ENCODE measurements around the gene CDX1.

The CDX1 gene

GRCh38 chr5:150179019-150179620 is 12.5 kb downstream of the CDX1 start:
- H3K4me3 ChIP-seq (ENCODE audit: low read depth, low read length): no peak overlapping the region
- in situ Hi-C loops (cut with HindIII; ENCODE audit: low sequenced_read_pairs): no loop called here

DNA sequence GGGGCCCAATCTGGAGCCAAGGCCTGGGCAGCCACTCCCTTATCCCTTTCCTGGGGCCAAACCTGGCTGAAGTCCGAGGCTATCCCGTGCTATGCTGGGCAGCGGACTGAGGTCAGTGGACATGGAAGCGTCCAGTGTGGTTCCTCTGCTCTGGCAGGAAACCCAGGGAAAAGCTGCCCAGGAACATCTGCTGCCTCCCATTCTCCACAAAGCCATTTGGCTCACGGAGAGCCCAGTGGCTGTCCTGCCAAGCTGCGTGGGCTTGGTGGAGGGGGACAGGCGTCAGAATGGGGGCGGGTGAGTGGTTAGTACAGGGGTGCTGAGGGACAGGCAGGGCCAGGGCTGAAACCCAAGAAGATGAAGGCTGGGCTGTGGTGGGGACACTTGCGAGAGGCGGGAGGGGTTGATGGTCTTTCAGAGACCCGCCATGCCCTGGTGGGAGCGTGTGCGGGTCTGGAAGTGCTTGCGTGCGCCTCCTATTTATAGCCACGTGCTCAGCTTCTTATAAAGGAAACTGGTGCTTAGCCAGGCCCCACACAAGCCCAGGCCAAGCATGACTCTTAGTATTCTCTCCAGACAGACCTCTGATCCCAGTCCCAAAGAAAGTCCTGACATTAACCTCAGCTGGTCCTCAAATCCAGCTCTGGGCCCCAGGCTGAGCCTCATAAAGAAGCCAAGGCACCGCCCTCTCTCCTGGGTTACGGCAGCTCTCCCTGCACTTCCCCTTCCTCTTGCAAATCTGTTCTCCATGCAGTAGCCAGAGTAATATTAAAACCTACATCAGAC is 13.9 kb downstream of the CDX1 start:
- no peak for DNase-seq (ENCODE audit: low read depth, low spot score)
- TF ChIP-seq, protein P1, sequence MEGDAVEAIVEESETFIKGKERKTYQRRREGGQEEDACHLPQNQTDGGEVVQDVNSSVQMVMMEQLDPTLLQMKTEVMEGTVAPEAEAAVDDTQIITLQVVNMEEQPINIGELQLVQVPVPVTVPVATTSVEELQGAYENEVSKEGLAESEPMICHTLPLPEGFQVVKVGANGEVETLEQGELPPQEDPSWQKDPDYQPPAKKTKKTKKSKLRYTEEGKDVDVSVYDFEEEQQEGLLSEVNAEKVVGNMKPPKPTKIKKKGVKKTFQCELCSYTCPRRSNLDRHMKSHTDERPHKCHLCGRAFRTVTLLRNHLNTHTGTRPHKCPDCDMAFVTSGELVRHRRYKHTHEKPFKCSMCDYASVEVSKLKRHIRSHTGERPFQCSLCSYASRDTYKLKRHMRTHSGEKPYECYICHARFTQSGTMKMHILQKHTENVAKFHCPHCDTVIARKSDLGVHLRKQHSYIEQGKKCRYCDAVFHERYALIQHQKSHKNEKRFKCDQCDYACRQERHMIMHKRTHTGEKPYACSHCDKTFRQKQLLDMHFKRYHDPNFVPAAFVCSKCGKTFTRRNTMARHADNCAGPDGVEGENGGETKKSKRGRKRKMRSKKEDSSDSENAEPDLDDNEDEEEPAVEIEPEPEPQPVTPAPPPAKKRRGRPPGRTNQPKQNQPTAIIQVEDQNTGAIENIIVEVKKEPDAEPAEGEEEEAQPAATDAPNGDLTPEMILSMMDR (IDR thresholded peaks at IDR 0.05; ENCODE audit: low read depth, low read length): no peak

More at GRCh38 chr5:150179019-150179620, 12.5 kb downstream of the CDX1 start:
- DNase-seq (ENCODE audit: low read depth, low spot score): no peak
- TF ChIP-seq, protein P1 (IDR thresholded peaks at IDR 0.05; ENCODE audit: low read depth, low read length): no peak

DNA sequence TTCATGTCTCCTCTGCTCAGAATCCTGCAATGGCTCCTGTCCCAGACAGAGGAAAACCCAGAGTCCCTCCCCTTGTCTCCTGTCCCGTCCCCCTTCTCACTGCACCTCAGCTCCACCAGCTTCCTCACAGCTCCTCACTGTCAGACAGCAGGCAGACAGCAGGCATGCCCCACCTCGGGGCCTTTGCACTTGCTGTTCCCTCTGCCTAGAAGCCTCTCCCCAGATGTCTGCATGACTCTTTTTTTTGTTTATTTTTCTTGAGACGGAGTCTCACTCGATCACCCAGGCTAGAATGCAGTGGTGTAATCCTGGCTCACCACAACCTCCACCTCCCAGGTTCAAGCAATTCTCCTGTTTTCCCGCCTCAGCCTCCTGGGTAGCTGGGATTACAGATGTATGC is 14.4 kb downstream of the CDX1 start:
- in situ Hi-C loops (cut with HindIII; ENCODE audit: low sequenced_read_pairs): no loop called here
- peak; percentile 50 for DNase-seq (ENCODE audit: low read depth, low spot score)
- no peak overlapping the region for H3K4me3 ChIP-seq (ENCODE audit: low read depth, low read length)
- TF ChIP-seq, protein P1 (IDR thresholded peaks at IDR 0.05; ENCODE audit: low read depth, low read length): no peak

More for the DNA sequence above, 13.9 kb downstream of the CDX1 start:
- in situ Hi-C loops (cut with HindIII; ENCODE audit: low sequenced_read_pairs): no loop called here
- no peak overlapping the region for H3K4me3 ChIP-seq (ENCODE audit: low read depth, low read length)

- TF ChIP-seq, protein P1 (IDR thresholded peaks at IDR 0.05; ENCODE audit: low read depth, low read length): no peak
- DNase-seq (ENCODE audit: low read depth, low spot score): no peak
- in situ Hi-C loops (cut with HindIII; ENCODE audit: low sequenced_read_pairs): no loop called here
- H3K4me3 ChIP-seq (ENCODE audit: low read depth, low read length): no peak overlapping the region
Measured at GRCh38 chr5:150181766-150182545, 15.4 kb downstream of the CDX1 start.

DNA sequence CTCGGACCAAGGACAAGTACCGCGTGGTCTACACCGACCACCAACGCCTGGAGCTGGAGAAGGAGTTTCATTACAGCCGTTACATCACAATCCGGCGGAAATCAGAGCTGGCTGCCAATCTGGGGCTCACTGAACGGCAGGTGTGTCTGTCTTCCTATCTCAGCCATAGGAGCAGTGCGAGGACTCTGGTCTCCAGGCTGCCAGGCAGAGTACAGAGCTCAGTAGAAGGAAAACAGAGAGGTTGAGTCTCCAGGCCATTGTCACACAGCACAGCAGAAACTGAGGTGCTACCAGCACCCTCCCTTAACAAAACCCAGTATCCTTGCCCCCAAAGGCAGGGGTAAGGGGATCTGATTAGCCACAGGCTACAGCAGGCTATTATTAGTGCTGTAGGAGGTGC is 16.2 kb downstream of the CDX1 start:
- TF ChIP-seq, protein P1 (IDR thresholded peaks at IDR 0.05; ENCODE audit: low read depth, low read length): no peak
- H3K4me3 ChIP-seq (ENCODE audit: low read depth, low read length): no peak overlapping the region
- in situ Hi-C loops (cut with HindIII; ENCODE audit: low sequenced_read_pairs): no loop called here
- DNase-seq (ENCODE audit: low read depth, low spot score): no peak

- DNase-seq (ENCODE audit: low read depth, low spot score): no peak
- H3K4me3 ChIP-seq (ENCODE audit: low read depth, low read length): no peak overlapping the region
- TF ChIP-seq, protein P1 (IDR thresholded peaks at IDR 0.05; ENCODE audit: low read depth, low read length): no peak
- in situ Hi-C loops (cut with HindIII; ENCODE audit: low sequenced_read_pairs): no loop called here
Measured at GRCh38 chr5:150183436-150183835, 16.9 kb downstream of the CDX1 start.
